NCI-H187 treated with DMSO at 0.1 percent for 48 hours (cell line): Measurements from ENCODE around the gene MCU.
"Not testable (repeated sequence)": the region's sequence is repeated elsewhere in the genome, so short reads cannot be mapped to it uniquely, and the experiment has no call there.

Experiments used
- DNase-seq: peaks from one replicate; lab custom pipeline; 2025; lab: John Stamatoyannopoulos, UW

The MCU gene

GRCh38 chr10:72762042-72762441 is 70.1 kb downstream of the MCU start:
- no peak for DNase-seq

GRCh38 chr10:72763201-72763600 is 71.3 kb downstream of the MCU start:
- DNase-seq: no peak

GRCh38 chr10:72764151-72764550 is 72.2 kb downstream of the MCU start:
- no peak for DNase-seq

GRCh38 chr10:72765051-72765745 is 73.3 kb downstream of the MCU start:
- no peak for DNase-seq

GRCh38 chr10:72771195-72771594 is 79.3 kb downstream of the MCU start:
- DNase-seq: not testable (repeated sequence)

GRCh38 chr10:72772031-72772430 is 80.1 kb downstream of the MCU start:
- no peak for DNase-seq

- DNase-seq: no peak
Observed at GRCh38 chr10:72779874-72780273, 87.9 kb downstream of the MCU start.

GRCh38 chr10:72782649-72783330 is 90.8 kb downstream of the MCU start:
- DNase-seq: no peak

GRCh38 chr10:72783410-72783833 is 91.5 kb downstream of the MCU start:
- no peak for DNase-seq

GRCh38 chr10:72784551-72785351 is 92.8 kb downstream of the MCU start:
- DNase-seq: no peak

GRCh38 chr10:72785409-72785808 is 93.5 kb downstream of the MCU start:
- no peak for DNase-seq

GRCh38 chr10:72790216-72790990 is 98.5 kb downstream of the MCU start:
- DNase-seq: no peak

GRCh38 chr10:72792288-72792687 is 100.3 kb downstream of the MCU start:
- DNase-seq: no peak

GRCh38 chr10:72793752-72794151 is 101.8 kb downstream of the MCU start:
- DNase-seq: no peak

GRCh38 chr10:72794260-72794659 is 102.3 kb downstream of the MCU start:
- DNase-seq: no peak

GRCh38 chr10:72796042-72796441 is 104.1 kb downstream of the MCU start:
- DNase-seq: no peak

- DNase-seq: no peak
Observed at GRCh38 chr10:72796538-72796937, 104.6 kb downstream of the MCU start.

GRCh38 chr10:72800000-72800740 is 108.2 kb downstream of the MCU start:
- DNase-seq: no peak

- no peak for DNase-seq
Observed at GRCh38 chr10:72800741-72801092, 108.8 kb downstream of the MCU start.

GRCh38 chr10:72801263-72801868 is 109.4 kb downstream of the MCU start:
- DNase-seq: no peak

GRCh38 chr10:72802332-72802731 is 110.4 kb downstream of the MCU start:
- DNase-seq: no peak
